Keratinocyte (primary cell): ENCODE results near the gene ADI1. TPM values are rescaled to one million over a fixed set of nuclear protein-coding genes. Genes with fewer than 3 reads are reported as not detected.

Experiments used
- DNase-seq: peaks from one replicate; pipeline ENCODE4 v3.0.0-alpha.2; 2011; ENCODE audit warnings: low read depth, missing footprints, low spot score
- FAIRE-seq: peaks from 2 replicates; lab custom pipeline; 2011; peaks lifted over from hg19 to GRCh38; lab: Jason Lieb, UNC
- H2AFZ ChIP-seq: 2 replicates; pipeline ENCODE4 v1.6.0; 2012; ENCODE audit warnings: low read length, control low read depth, inconsistent platforms; ENCODE audit not compliant: control insufficient read depth
- H3K27ac ChIP-seq: 2 replicates; pipeline ENCODE4 v1.5.1; 2011; ENCODE audit warnings: low read length; ENCODE audit not compliant: control insufficient read depth, insufficient read depth
- H3K27me3 ChIP-seq: 3 replicates; pipeline ENCODE4 v1.6.0; 2011; ENCODE audit warnings: low read length; ENCODE audit not compliant: control insufficient read depth, insufficient read depth; ENCODE audit errors: extremely low read depth
- H3K36me3 ChIP-seq, 2 experiments: 2 replicates in 1 of 2; 3 replicates in 1 of 2; pipeline ENCODE4 v1.5.1; 2011; ENCODE audit warnings: low read length in 2 of 2, mild to moderate bottlenecking in 1 of 2; ENCODE audit not compliant: control insufficient read depth in 2 of 2, insufficient read depth in 2 of 2; ENCODE audit errors: extremely low read depth in 1 of 2
- H3K4me1 ChIP-seq: 3 replicates; pipeline ENCODE4 v1.5.1; 2011; ENCODE audit warnings: low read length; ENCODE audit not compliant: control insufficient read depth, insufficient read depth; ENCODE audit errors: extremely low read depth
- H3K4me2 ChIP-seq: 3 replicates; pipeline ENCODE4 v1.6.0; 2011; ENCODE audit warnings: low read depth, low read length; ENCODE audit not compliant: control insufficient read depth, insufficient read depth; ENCODE audit errors: extremely low read depth
- H3K4me3 ChIP-seq, 3 experiments: fragments of 200-600 bp in 1 of 3; sonication (generic) in 1 of 3; 2 replicates in 2 of 3; 3 replicates in 1 of 3; pipeline ENCODE4 v1.5.1; 2011 to 2016; ENCODE audit warnings: low read length in 3 of 3, mild to moderate bottlenecking in 3 of 3, control low read depth in 2 of 3, inconsistent platforms in 1 of 3, low read depth in 1 of 3, mixed read lengths in 1 of 3, mixed run types in 1 of 3, moderate library complexity in 1 of 3; ENCODE audit not compliant: control insufficient read depth in 2 of 3, insufficient read depth in 2 of 3; ENCODE audit errors: extremely low read depth in 1 of 3
- H3K79me2 ChIP-seq: 2 replicates; pipeline ENCODE4 v1.6.0; 2012; ENCODE audit warnings: low read length; ENCODE audit not compliant: control insufficient read depth, insufficient read depth
- H3K9ac ChIP-seq: 3 replicates; pipeline ENCODE4 v1.6.0; 2011; ENCODE audit warnings: low read length; ENCODE audit not compliant: control insufficient read depth, insufficient read depth; ENCODE audit errors: extremely low read depth
- H3K9me1 ChIP-seq: 3 replicates; pipeline ENCODE4 v1.6.0; 2011; ENCODE audit warnings: low read length; ENCODE audit not compliant: control insufficient read depth, insufficient read depth; ENCODE audit errors: extremely low read depth
- H3K9me3 ChIP-seq: 2 replicates; pipeline ENCODE4 v1.5.1; 2012; ENCODE audit warnings: low read depth, low read length; ENCODE audit not compliant: control insufficient read depth
- H4K20me1 ChIP-seq: 3 replicates; pipeline ENCODE4 v1.6.0; 2011; ENCODE audit warnings: low read length; ENCODE audit not compliant: control insufficient read depth, insufficient read depth; ENCODE audit errors: extremely low read depth
- EZH2 ChIP-seq: IDR thresholded peaks from one replicate; pipeline ENCODE4 v1.6.1; 2012; ENCODE audit warnings: inconsistent platforms, mild to moderate bottlenecking, low read length, moderate library complexity
- dilution Hi-C: fragments of 300-500 bp; cut with MboI; formaldehyde crosslinking; loops from one replicate; pipeline ENCODE4 v1.7.0; 2020; ENCODE audit warnings: low sequenced_read_pairs; ENCODE audit not compliant: extremely low pct_ligation_motif_present
- polyA plus RNA-seq, 5 experiments: library from polyadenylated mRNA; depleted of rRNA in 3 of 5; stranded (reverse) in 3 of 5; stranded (forward) in 1 of 5; unstranded in 1 of 5; fragments of >200 nt; gene quantifications; 1 replicate in 1 of 5; 2 replicates in 3 of 5; 3 replicates in 1 of 5; pipeline versions ENCODE4 v1.2.1 to v1.2.3, GENCODE V29; 2011 to 2012; ENCODE audit warnings: missing spikeins in 2 of 5, low read depth in 1 of 5, low replicate concordance in 1 of 5
- TF ChIP-seq, protein P1 (sequence below), 3 experiments: IDR thresholded peaks in 1 of 3; conservative IDR thresholded peaks in 1 of 3; optimal IDR thresholded peaks in 1 of 3; 2 replicates in 2 of 3; 3 replicates in 1 of 3; pipeline versions ENCODE3 to v1.5.1; 2011; ENCODE audit warnings: low read length in 3 of 3, mild to moderate bottlenecking in 3 of 3, moderate library complexity in 2 of 3, control low read depth in 1 of 3, inconsistent platforms in 1 of 3; ENCODE audit not compliant: insufficient read depth in 2 of 3; ENCODE audit errors: extremely low read depth in 1 of 3

Gene ADI1
- polyA plus RNA-seq, 1 donor (not counting 4 experiments of a cell fraction or from before 2014, with no cell fraction given) = 47.4 TPM

GRCh38 chr2:3522961-3523421, 3.7 kb upstream of the ADI1 start:
- Histone ChIP-seq H2AFZ (no peak overlapping the region), H3K9ac (no peak overlapping the region), H3K4me1 (peaks cover 15% of the 10 kb centered on the region), H3K79me2 (peaks cover 4% of the 10 kb centered on the region), H3K9me3 (no peaks in the 10 kb centered on the region), H3K4me2 (no peak overlapping the region), H3K9me1 (no peaks in the 10 kb centered on the region), H3K36me3 (no peaks in the 10 kb centered on the region), H3K27ac (no peak overlapping the region), H4K20me1 (no peaks in the 10 kb centered on the region), H3K4me3 (no peak overlapping the region), H3K27me3 (no peaks in the 10 kb centered on the region)
- TF ChIP-seq, protein P1, sequence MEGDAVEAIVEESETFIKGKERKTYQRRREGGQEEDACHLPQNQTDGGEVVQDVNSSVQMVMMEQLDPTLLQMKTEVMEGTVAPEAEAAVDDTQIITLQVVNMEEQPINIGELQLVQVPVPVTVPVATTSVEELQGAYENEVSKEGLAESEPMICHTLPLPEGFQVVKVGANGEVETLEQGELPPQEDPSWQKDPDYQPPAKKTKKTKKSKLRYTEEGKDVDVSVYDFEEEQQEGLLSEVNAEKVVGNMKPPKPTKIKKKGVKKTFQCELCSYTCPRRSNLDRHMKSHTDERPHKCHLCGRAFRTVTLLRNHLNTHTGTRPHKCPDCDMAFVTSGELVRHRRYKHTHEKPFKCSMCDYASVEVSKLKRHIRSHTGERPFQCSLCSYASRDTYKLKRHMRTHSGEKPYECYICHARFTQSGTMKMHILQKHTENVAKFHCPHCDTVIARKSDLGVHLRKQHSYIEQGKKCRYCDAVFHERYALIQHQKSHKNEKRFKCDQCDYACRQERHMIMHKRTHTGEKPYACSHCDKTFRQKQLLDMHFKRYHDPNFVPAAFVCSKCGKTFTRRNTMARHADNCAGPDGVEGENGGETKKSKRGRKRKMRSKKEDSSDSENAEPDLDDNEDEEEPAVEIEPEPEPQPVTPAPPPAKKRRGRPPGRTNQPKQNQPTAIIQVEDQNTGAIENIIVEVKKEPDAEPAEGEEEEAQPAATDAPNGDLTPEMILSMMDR (optimal IDR thresholded peaks at IDR 0.05 in 1 of 3, IDR thresholded peaks at IDR 0.05 in 1 of 3, conservative IDR thresholded peaks at IDR 0.05 in 1 of 3; ENCODE audit: extremely low read depth in 1 of 3, insufficient read depth in 2 of 3, low read length in 3 of 3) = no peak
- TF ChIP-seq EZH2 = no peak
- no peak for FAIRE-seq
- dilution Hi-C loops = no loop called here
- no peak for DNase-seq

DNA sequence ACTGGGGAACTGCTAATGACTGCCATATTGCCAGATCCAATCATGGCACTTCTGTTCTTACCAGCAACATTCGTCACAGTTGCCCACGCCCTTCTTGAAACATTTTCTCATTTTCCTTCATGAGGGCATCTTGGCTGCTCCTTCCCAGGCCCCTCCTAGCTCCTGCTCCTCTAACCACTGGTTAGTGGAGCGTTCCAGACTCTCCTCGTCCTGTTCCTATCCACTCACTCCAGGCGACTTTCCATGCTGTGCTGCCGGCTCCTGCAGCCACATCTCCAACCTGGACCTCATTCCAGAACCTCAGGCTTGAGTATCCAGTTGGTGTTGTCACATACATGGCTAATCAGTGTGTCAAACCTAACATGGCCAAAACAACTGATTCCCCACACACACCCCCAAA, 1.3 kb upstream of the ADI1 start:
- Histone ChIP-seq H4K20me1 (no peaks in the 10 kb centered on the region), H3K27me3 (no peaks in the 10 kb centered on the region), H3K79me2 (peaks cover 12% of the 10 kb centered on the region), H3K9ac (no peak overlapping the region), H3K36me3 (peaks cover 0 to 2% of the 10 kb centered on the region in 2 experiments), H3K4me2 (peak overlapping the region; percentile 94), H3K9me3 (no peaks in the 10 kb centered on the region), H3K27ac (no peak overlapping the region), H3K4me1 (peaks cover 15% of the 10 kb centered on the region), H2AFZ (no peak overlapping the region), H3K4me3 (no peak overlapping the region), H3K9me1 (no peaks in the 10 kb centered on the region)
- dilution Hi-C loops = no loop called here
- no peak for FAIRE-seq
- TF ChIP-seq, protein P1 (optimal IDR thresholded peaks at IDR 0.05 in 1 of 3, IDR thresholded peaks at IDR 0.05 in 1 of 3, conservative IDR thresholded peaks at IDR 0.05 in 1 of 3; ENCODE audit: extremely low read depth in 1 of 3, insufficient read depth in 2 of 3, low read length in 3 of 3) = no peak
- no peak for TF ChIP-seq EZH2
- DNase-seq = no peak
